ENCODE data around the gene BTBD9. TPM values are rescaled to one million over a fixed set of nuclear protein-coding genes. Genes with fewer than 3 reads are reported as not detected.

The BTBD9 gene
- total RNA-seq, 1 experiment from 2014 or later = 4.3 TPM

- Histone ChIP-seq H3K27me3 (ENCODE audit: low read length) (no peaks in the 10 kb centered on the region), H4K20me1 (ENCODE audit: low read length) (no peaks in the 10 kb centered on the region), H3K36me3 (ENCODE audit: low read depth, low read length) (no peaks in the 10 kb centered on the region), H2AFZ (ENCODE audit: low read length) (no peak overlapping the region), H3K4me3 (ENCODE audit: low read length) (no peak overlapping the region), H3K9me3 (ENCODE audit: low read length) (no peaks in the 10 kb centered on the region), H3F3A (ENCODE audit: low read length, unreplicated experiment) (no peaks in the 10 kb centered on the region), H3K79me2 (ENCODE audit: low read length) (no peaks in the 10 kb centered on the region), H3K27ac (ENCODE audit: low read length) (no peak overlapping the region), H3K9me2 (replicated peaks; ENCODE audit: low read length) (no peaks in the 10 kb centered on the region), H3K9ac (ENCODE audit: low read length) (no peak overlapping the region), H3K4me2 (ENCODE audit: low read length) (no peak overlapping the region), H3K4me1 (ENCODE audit: insufficient read depth, low read length) (no peaks in the 10 kb centered on the region)
- TF ChIP-seq CTCF (conservative IDR thresholded peaks at IDR 0.05; ENCODE audit: low read depth, low read length) (no peak), EZH2 (IDR thresholded peaks at IDR 0.05; ENCODE audit: low read length, unreplicated experiment) (no peak), EZH2phosphoT487 (IDR thresholded peaks at IDR 0.05; ENCODE audit: borderline replicate concordance, low read length) (no peak)
- CTCF ChIA-PET = no interaction called here
- intact Hi-C loops (cut with micrococcal nuclease) = no loop called here
- POLR2A ChIA-PET (ENCODE audit: unreplicated experiment) = no interaction called here
- ATAC-seq (no peak), DNase-seq (no peak)
- no TSS peak for BruUV-seq (replicated peaks)
Measured at GRCh38 chr6:38183856-38184584, 455.7 kb downstream of the BTBD9 start.

GRCh38 chr6:38182426-38182825 is 457.3 kb downstream of the BTBD9 start:
- ATAC-seq = no peak
- Histone ChIP-seq H4K20me1 (ENCODE audit: low read length) (no peaks in the 10 kb centered on the region), H3K9ac (ENCODE audit: low read length) (no peak overlapping the region), H3K79me2 (ENCODE audit: low read length) (no peaks in the 10 kb centered on the region), H3K36me3 (ENCODE audit: low read depth, low read length) (no peaks in the 10 kb centered on the region), H3K4me1 (ENCODE audit: insufficient read depth, low read length) (no peaks in the 10 kb centered on the region), H3K4me3 (ENCODE audit: low read length) (no peak overlapping the region), H3K9me2 (replicated peaks; ENCODE audit: low read length) (no peaks in the 10 kb centered on the region), H3K27me3 (ENCODE audit: low read length) (no peaks in the 10 kb centered on the region), H3K4me2 (ENCODE audit: low read length) (no peak overlapping the region), H3K9me3 (ENCODE audit: low read length) (no peaks in the 10 kb centered on the region), H3F3A (ENCODE audit: low read length, unreplicated experiment) (no peaks in the 10 kb centered on the region), H2AFZ (ENCODE audit: low read length) (no peak overlapping the region), H3K27ac (ENCODE audit: low read length) (no peak overlapping the region)
- intact Hi-C loops (cut with micrococcal nuclease) = no loop called here
- TF ChIP-seq CTCF (conservative IDR thresholded peaks at IDR 0.05; ENCODE audit: low read depth, low read length) = no peak
- no peak for TF ChIP-seq EZH2 (IDR thresholded peaks at IDR 0.05; ENCODE audit: low read length, unreplicated experiment)
- no peak for TF ChIP-seq EZH2phosphoT487 (IDR thresholded peaks at IDR 0.05; ENCODE audit: borderline replicate concordance, low read length)
- no TSS peak for BruUV-seq (replicated peaks)
- ChIA-PET POLR2A (ENCODE audit: unreplicated experiment) (no interaction called here), CTCF (no interaction called here)
- no peak for DNase-seq

GRCh38 chr6:38180586-38180985 is 459.1 kb downstream of the BTBD9 start:
- Histone ChIP-seq H3K27ac (ENCODE audit: low read length) (no peak overlapping the region), H2AFZ (ENCODE audit: low read length) (no peak overlapping the region), H3K4me3 (ENCODE audit: low read length) (no peak overlapping the region), H3K36me3 (ENCODE audit: low read depth, low read length) (no peaks in the 10 kb centered on the region), H4K20me1 (ENCODE audit: low read length) (no peaks in the 10 kb centered on the region), H3K79me2 (ENCODE audit: low read length) (no peaks in the 10 kb centered on the region), H3K9me3 (ENCODE audit: low read length) (no peaks in the 10 kb centered on the region), H3F3A (ENCODE audit: low read length, unreplicated experiment) (no peaks in the 10 kb centered on the region), H3K27me3 (ENCODE audit: low read length) (no peaks in the 10 kb centered on the region), H3K9ac (ENCODE audit: low read length) (no peak overlapping the region), H3K4me1 (ENCODE audit: insufficient read depth, low read length) (no peaks in the 10 kb centered on the region), H3K9me2 (replicated peaks; ENCODE audit: low read length) (no peaks in the 10 kb centered on the region), H3K4me2 (ENCODE audit: low read length) (no peak overlapping the region)
- intact Hi-C loops (cut with micrococcal nuclease) = no loop called here
- ChIA-PET CTCF (no interaction called here), POLR2A (ENCODE audit: unreplicated experiment) (no interaction called here)
- DNase-seq (no peak), ATAC-seq (no peak)
- TF ChIP-seq EZH2phosphoT487 (IDR thresholded peaks at IDR 0.05; ENCODE audit: borderline replicate concordance, low read length) = no peak
- TF ChIP-seq CTCF (conservative IDR thresholded peaks at IDR 0.05; ENCODE audit: low read depth, low read length) = no peak
- BruUV-seq (replicated peaks) = no TSS peak

All from PC-3 (cell line).